NOMO-1 (cell line): ENCODE data around the gene SLC35F6.

Experiments used
- DNase-seq, 2 experiments: peaks; one replicate each; lab custom pipeline; 2025; ENCODE audit not compliant: unreplicated experiment in 2 of 2; lab: John Stamatoyannopoulos, UW

SLC35F6 gene

DNA sequence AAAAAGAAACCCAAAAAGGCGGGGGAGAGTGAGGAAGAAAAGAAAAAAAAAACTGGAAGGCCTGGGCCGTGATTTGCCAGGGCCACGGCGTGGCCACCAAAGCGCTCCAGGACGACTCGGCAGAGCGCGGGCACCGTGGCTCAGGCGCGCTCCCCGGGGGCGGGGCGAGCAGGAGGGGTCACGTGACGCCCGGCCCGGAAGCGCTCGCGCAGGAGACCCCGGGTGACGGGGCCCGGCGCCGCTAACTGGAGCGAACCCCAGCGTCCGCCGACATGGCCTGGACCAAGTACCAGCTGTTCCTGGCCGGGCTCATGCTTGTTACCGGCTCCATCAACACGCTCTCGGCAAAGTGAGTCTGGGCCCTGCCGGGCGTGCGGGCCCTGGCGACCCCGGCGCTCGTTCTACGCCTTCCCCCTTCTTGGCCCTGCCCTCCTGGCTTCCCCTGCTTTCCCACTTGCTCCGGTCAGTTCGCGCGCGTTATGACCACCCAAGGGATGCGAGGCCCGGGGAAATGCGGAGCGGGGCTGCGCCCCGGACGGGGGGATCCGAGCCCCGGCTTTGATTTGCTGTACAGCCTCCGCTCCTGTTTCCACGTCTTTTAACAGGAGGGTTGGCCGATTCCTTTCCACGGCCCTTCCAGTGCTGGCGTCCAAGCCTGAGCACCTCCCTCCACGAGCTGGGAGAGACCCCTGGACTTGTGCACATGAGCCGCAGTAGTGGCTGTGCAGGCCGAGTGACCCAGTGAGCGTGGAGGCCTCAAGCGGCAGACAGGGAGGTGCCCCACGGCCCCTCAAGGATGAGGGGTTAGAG lies at the start of gene SLC35F6:
Gene SLC35F6 (plus strand): TSS at position 207 of the 810 bp plus-strand sequence. CDS start 66 bp downstream, at position 273.
- peak; percentile 63 to 69 for DNase-seq

- DNase-seq = no peak
These were observed 48.4 kb upstream of the SLC35F6 start for GRCh38 chr2:26715528-26716270.

DNA sequence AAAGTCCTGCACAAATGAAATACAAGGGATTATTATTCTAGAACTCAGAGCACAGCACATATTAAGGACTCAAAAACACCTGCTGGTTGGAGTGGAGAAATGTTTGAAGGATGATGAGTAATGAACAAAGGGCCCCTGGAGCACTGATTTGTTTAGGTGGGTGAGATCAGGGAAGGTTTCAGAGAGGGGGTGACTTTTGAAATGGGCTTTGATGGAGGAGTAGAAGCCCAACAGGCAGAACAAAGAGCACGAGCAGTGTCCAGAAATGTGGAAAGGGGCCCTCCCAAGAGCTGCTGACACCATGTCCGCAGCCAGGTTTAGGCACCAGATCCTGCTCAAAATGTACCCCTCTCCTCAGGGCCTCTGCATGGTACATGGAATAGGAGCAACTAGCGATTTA lies 47.7 kb upstream of the SLC35F6 start:
- no peak for DNase-seq

- no peak for DNase-seq
These were observed 47.3 kb upstream of the SLC35F6 start for GRCh38 chr2:26716769-26717168.

DNA sequence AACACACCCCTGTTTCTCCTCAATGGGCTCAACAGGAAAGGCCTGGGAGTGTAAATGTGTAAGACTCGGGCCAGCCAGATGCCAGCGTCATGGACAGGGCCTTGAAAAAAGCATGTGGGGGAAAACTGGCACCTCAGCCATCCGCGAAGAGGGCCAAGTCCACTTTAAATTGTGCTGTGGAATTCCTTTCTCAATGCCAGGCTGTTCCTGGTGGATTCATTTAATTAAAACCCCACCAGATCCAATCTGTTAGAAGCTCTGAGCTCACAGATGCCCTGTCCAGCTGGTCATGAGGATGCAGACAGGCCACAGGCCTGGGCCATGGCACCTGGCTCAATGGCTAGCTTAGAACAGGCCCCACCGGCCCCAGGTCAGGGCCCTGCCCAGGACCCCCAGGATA lies 46.7 kb upstream of the SLC35F6 start:
- DNase-seq = no peak

DNA sequence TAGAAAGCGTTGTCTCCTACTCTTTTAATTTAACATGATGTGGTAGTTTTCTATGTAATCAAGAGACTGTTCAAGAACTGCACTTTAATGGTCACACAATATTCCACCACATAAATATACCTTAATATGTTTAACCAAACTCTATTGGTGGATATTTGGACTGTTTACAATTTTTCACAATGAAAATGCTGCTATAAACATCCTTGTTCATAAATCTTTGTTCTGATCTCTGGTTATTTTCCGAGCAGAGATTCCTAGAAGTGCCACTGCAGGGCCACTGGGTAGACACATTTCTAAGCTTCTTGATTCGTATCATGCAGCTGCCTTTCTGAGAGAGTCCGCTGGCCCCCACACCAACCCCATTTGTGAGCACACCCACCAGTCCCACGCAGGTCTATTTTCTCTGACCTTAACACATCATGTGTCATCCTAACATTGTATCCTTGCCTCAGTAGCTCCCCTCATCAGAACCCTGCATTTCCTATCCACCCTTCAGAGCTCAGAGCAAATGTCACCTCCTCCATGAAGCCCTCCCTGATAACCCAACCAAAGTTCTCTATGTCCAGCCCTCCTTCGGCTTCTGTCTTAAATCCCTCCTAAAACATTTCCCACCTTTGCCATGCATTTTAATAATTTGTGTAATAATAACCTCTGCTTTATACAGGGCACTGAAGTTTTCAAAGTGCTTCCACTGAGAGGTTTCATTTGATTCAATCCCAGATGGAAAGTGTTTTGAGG lies 45.0 kb upstream of the SLC35F6 start:
- DNase-seq = no peak

GRCh38 chr2:26720322-26721114 lies 43.6 kb upstream of the SLC35F6 start:
- no peak for DNase-seq

GRCh38 chr2:26721115-26722032 lies 42.7 kb upstream of the SLC35F6 start:
- no peak for DNase-seq

DNA sequence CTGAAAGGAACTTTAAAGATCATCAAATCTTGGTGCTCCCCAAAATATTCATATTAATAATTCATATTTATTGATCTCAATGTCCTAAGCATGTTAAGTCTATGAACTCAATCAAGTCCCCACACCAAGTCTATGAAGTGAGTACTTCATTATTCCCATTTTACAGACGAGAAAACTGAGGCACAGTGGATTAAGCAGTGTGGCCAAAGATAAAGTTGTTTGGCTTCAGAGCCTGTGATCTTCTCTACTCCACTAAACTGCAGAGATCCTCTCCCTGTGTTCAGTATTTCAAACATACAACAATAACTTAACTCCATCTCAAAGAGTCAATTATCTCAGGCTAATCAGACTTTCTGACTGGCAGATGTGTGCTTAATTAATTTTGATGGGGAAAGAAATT lies 41.8 kb upstream of the SLC35F6 start:
- DNase-seq = no peak

GRCh38 chr2:26722911-26723310 lies 41.2 kb upstream of the SLC35F6 start:
- DNase-seq = no peak

DNA sequence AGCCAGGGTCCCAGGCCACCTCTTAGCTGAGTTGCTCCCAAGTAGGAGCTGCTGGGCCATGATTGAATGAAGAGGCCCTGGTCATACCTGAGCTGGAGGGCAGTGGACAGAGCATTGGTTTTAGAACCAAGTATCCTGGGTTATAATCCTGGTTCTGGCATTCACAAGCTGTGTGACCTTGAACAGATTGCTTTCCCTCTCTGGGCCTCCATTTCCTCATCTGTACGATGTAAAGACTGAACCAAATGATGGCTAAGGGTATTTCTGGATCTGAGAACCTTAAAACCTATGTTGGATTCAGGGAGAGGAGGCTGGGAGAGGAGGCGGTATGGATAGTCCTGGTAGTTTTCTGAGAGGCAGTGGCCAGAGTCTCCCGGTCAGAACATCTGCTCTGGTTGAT lies 40.6 kb upstream of the SLC35F6 start:
- no peak for DNase-seq

- no peak for DNase-seq
These were observed 39.9 kb upstream of the SLC35F6 start for GRCh38 chr2:26723991-26724750.

- DNase-seq = no peak
These were observed 39.1 kb upstream of the SLC35F6 start for GRCh38 chr2:26724784-26725520.

- no peak for DNase-seq
These were observed 38.6 kb upstream of the SLC35F6 start for GRCh38 chr2:26725521-26725820.

DNA sequence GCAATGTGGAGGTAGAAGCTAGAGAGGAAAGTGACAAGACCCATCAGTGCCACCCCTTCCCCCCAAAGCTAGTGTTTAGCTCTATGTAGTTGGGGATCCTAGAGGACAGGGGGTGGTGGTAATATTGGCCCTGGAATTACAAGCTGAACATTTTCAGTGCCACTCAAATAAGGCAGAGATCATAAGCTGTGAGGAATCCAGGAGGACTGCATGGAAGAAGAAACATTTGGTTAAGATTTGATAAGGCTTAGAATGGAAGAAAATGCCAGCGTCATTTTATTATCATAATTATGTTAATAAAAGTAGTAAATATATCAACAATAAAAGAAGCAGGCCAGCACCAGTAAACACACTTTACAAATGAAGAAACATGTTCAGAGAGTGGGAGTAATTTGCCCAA lies 37.9 kb upstream of the SLC35F6 start:
- DNase-seq = no peak

GRCh38 chr2:26727641-26728561 lies 36.2 kb upstream of the SLC35F6 start:
- DNase-seq = no peak

GRCh38 chr2:26729311-26729710 lies 34.8 kb upstream of the SLC35F6 start:
- no peak for DNase-seq
